ENCODE data around the gene UQCRH. TPM values are rescaled to one million over a fixed set of nuclear protein-coding genes. Genes with fewer than 3 reads are reported as not detected.

Gene UQCRH
- total and polyA plus RNA-seq, 2 of the 8 experiments (the other 6 are each of a cell fraction or from before 2014, with no cell fraction given) = 626 to 1,112 TPM

DNA sequence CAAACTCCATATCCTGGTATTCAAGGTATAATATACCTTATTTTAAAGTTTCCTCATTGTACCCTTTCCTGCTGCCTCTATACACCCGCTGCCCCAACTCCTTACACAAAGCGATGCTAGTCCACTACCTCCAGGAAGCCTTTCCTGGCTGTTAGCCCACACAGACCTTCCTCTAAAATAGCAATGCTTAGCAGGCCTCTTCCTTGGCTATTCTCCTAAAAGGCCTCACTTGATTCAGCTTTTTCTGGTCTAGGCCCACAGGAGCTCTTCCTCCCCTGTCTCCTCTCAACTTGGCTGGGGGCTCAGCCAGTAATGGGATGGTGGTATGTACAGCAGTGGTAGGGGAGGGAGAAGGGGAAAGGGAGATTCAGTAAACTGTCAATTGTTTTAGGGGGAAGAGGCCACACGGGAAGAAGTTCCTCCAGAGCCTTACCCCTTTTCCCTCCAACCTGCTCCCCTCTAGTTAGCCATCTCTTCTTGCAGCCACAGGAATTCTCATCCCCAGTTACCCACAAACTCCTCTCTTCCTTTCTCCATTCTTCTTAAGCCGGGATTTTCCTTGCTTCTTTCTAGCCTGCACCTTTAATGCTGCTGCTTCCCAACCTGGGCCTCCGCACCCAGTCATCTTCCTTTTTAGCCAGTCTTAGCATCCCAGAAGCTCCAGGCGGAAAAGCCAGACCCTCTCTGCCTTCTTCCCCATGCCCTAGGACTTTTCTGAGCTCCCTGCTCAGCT lies 2.7 kb upstream of the UQCRH start (continued):
- TF ChIP-seq CHD1 (IDR thresholded peaks at IDR 0.05; ENCODE audit: low read depth, low read length) (no peak), TEAD4 (IDR thresholded peaks at IDR 0.05; ENCODE audit: low read depth, low read length) (no peak), NRF1 (IDR thresholded peaks at IDR 0.05; ENCODE audit: low read depth, low read length) (no peak), TAF7 (optimal IDR thresholded peaks at IDR 0.05; ENCODE audit: borderline replicate concordance, low read depth, low read length) (no peak), SIX5 (IDR thresholded peaks at IDR 0.05; ENCODE audit: low read depth, low read length) (no peak), POLR2AphosphoS5 (IDR thresholded peaks at IDR 0.05; ENCODE audit: low read depth, low read length) (no peak), HDAC2 (IDR thresholded peaks at IDR 0.05; ENCODE audit: borderline replicate concordance in 1 of 2, low read depth in 2 of 2, low read length in 2 of 2) (no peak), ASH2L (IDR thresholded peaks at IDR 0.05; ENCODE audit: low read length) (no peak)
